Measurements from ENCODE around the gene C1QTNF12.

The C1QTNF12 gene

DNA sequence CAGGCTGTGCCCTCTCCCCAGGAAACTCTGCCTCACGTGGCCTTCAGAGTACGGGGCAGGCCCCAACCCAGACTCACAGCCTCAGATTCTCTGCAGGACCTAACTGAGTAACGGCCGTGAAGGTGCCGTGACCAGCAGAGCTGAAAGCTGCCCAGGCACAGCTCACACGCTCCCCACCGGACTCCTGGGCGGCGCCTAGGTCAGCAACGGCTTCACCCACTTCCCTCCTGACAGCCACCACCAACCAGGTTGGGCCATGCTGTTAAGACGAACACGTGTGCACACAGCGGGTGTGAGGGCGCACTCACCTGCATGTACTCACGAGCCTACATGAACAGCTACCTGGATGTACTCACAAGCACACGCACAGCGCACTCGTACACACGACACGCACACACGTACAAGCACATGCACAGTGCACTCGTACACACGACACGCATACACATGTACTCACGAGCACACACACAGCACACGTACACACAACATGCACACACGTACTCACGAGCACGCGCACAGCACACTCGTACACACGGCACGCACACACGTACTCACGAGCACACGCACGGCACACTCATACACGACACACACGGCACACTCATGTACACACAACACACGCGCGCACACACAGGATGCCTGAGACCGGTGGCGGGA is 23.8 kb downstream of the C1QTNF12 start:
- no peak overlapping the region for H3K9ac ChIP-seq (ENCODE audit: insufficient read length, low read depth)
- H3K4me3 ChIP-seq (ENCODE audit: insufficient read length, low read depth), result no peak overlapping the region
- H3K4me1 ChIP-seq (ENCODE audit: insufficient read depth, insufficient read length), result no peaks in the 10 kb centered on the region
- H3K27me3 ChIP-seq (ENCODE audit: insufficient read depth, insufficient read length), result no peaks in the 10 kb centered on the region
- TF ChIP-seq ZNF274 (IDR thresholded peaks at IDR 0.05; ENCODE audit: low read depth, low read length) (no peak), SUZ12 (IDR thresholded peaks at IDR 0.05; ENCODE audit: extremely low read depth, insufficient read depth, insufficient read length) (no peak), YY1 (IDR thresholded peaks at IDR 0.05; ENCODE audit: insufficient read depth, insufficient read length) (no peak)
- no peaks in the 10 kb centered on the region for H3K9me3 ChIP-seq (ENCODE audit: insufficient read depth, low read length)
- no peak for DNase-seq (ENCODE audit: low read depth, low spot score)
- peaks cover 77% of the 10 kb centered on the region for H3K36me3 ChIP-seq (ENCODE audit: insufficient read depth, insufficient read length, low read length)

DNA sequence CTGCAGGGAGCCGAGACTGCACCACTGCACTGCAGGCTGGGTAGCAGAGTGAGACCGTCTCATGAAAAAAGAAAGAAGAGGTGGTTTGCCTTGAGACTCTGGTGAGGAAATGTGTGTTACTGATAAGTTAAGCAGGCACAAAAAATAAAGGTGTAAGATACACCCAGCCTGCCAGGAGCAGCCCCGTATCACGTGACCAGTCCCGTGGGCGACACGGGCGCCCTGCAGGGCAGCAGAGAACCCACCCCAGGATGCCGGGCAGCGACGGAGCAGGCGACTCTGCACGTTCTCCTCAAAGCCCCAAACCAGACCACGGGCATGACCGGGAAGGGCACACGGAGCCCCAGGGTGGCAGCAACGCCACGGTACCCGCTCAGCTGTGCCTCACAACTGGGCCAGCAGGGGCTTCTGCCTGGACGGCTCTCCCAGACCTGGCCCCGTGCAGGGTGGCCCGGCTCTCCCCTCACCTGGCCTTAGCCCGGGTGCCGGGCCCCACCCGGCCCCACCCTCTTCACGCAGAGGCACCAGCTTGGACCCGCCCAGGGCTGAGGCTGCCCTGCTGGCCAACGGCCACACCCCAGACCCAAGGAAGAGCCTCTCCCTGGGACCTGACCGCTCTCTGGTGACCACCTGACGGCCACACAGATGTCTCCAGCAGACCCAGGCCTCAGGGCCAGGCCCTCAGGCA is 24.5 kb downstream of the C1QTNF12 start:
- no peak for DNase-seq (ENCODE audit: low read depth, low spot score)
- Histone ChIP-seq H3K4me1 (ENCODE audit: insufficient read depth, insufficient read length) (no peaks in the 10 kb centered on the region), H3K4me3 (ENCODE audit: insufficient read length, low read depth) (no peak overlapping the region), H3K27me3 (ENCODE audit: insufficient read depth, insufficient read length) (no peaks in the 10 kb centered on the region), H3K9ac (ENCODE audit: insufficient read length, low read depth) (no peak overlapping the region), H3K9me3 (ENCODE audit: insufficient read depth, low read length) (no peaks in the 10 kb centered on the region), H3K36me3 (ENCODE audit: insufficient read depth, insufficient read length, low read length) (peaks cover 77% of the 10 kb centered on the region)
- TF ChIP-seq YY1 (IDR thresholded peaks at IDR 0.05; ENCODE audit: insufficient read depth, insufficient read length) (no peak), SUZ12 (IDR thresholded peaks at IDR 0.05; ENCODE audit: extremely low read depth, insufficient read depth, insufficient read length) (no peak), ZNF274 (IDR thresholded peaks at IDR 0.05; ENCODE audit: low read depth, low read length) (no peak)

DNA sequence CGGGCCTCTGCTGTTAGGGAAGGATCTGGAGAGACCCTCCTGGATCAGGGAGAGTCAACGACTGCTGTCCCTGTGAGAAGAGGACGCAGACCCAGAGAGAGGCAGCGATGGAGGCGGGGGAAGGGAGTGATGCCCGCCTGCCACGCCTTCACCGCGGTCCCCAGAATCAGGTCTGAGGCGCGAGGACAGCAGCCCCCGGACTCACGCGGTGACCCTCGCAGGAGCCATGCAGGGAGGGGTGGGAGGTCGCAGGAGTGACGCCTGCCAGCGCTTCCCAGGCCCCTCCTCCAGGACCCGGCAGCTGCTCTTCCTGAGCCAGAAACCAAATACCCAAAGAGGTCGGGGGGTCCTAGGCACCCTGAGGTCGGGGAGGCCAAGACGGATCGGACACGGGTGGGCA is 26.3 kb downstream of the C1QTNF12 start:
- Histone ChIP-seq H3K9me3 (ENCODE audit: insufficient read depth, low read length) (no peaks in the 10 kb centered on the region), H3K27me3 (ENCODE audit: insufficient read depth, insufficient read length) (no peaks in the 10 kb centered on the region), H3K36me3 (ENCODE audit: insufficient read depth, insufficient read length, low read length) (peaks cover 71% of the 10 kb centered on the region), H3K9ac (ENCODE audit: insufficient read length, low read depth) (no peak overlapping the region), H3K4me3 (ENCODE audit: insufficient read length, low read depth) (no peak overlapping the region), H3K4me1 (ENCODE audit: insufficient read depth, insufficient read length) (no peaks in the 10 kb centered on the region)
- DNase-seq (ENCODE audit: low read depth, low spot score), result no peak
- TF ChIP-seq SUZ12 (IDR thresholded peaks at IDR 0.05; ENCODE audit: extremely low read depth, insufficient read depth, insufficient read length), result no peak
- TF ChIP-seq YY1 (IDR thresholded peaks at IDR 0.05; ENCODE audit: insufficient read depth, insufficient read length), result no peak
- TF ChIP-seq ZNF274 (IDR thresholded peaks at IDR 0.05; ENCODE audit: low read depth, low read length), result no peak

DNA sequence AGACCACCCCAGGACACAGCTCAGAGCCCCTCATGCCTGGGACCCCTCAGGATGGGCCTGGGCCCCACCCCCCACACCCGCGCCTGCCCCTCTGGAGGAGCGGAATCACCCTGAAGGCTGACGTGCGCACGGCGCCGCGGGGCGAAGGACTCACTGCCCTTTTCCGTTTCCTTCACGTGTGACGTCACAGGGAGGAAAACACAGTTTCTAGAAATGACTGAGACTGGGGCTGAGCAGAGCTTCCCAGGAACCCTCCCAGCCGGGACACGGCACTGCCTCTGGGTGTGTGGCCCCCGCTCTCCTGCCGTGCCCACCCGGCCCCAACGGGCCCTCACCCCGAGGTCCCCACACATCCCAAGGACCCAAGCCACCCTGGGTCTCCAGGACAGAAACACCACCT is 27.2 kb downstream of the C1QTNF12 start:
- no peak overlapping the region for H3K4me3 ChIP-seq (ENCODE audit: insufficient read length, low read depth)
- H3K36me3 ChIP-seq (ENCODE audit: insufficient read depth, insufficient read length, low read length), result peaks cover 68% of the 10 kb centered on the region
- no peaks in the 10 kb centered on the region for H3K4me1 ChIP-seq (ENCODE audit: insufficient read depth, insufficient read length)
- H3K9ac ChIP-seq (ENCODE audit: insufficient read length, low read depth), result no peak overlapping the region
- H3K9me3 ChIP-seq (ENCODE audit: insufficient read depth, low read length), result no peaks in the 10 kb centered on the region
- no peak for DNase-seq (ENCODE audit: low read depth, low spot score)
- TF ChIP-seq SUZ12 (IDR thresholded peaks at IDR 0.05; ENCODE audit: extremely low read depth, insufficient read depth, insufficient read length), result no peak
- TF ChIP-seq ZNF274 (IDR thresholded peaks at IDR 0.05; ENCODE audit: low read depth, low read length), result no peak
- TF ChIP-seq YY1 (IDR thresholded peaks at IDR 0.05; ENCODE audit: insufficient read depth, insufficient read length), result no peak
- no peaks in the 10 kb centered on the region for H3K27me3 ChIP-seq (ENCODE audit: insufficient read depth, insufficient read length)

DNA sequence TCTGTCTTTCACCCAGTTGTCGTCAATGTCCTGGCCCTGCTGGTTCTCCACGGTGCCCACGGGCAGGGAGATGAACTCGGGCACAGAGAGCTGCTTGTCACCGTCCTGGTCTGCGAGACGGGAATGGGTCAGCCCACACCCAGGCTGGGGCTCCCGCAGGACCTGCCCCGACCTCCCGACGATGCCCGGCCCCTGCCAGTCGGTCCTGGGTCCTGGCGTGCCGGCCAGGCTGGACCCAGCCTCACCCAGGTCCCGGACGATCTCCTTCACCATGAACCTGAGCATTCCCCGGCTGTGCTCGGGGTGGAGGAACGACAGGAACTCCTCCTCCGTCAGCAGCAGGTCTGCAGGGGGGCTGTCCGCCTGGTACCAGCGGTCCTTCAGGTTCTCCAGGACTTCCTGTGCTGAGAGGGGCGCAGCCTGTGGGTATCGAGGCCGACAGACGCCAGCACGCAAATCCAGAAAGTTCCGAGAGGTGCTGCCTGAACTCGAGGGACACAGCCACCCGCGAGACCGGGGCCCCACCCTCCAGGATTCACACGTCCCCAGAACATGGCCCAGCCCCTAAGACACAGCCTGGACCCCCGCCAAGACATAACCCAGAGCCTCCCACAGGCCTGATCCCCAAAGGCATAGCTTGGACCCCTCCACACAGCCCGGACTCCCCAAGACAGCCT is 27.9 kb downstream of the C1QTNF12 start:
- no peaks in the 10 kb centered on the region for H3K27me3 ChIP-seq (ENCODE audit: insufficient read depth, insufficient read length)
- no peak for DNase-seq (ENCODE audit: low read depth, low spot score)
- TF ChIP-seq SUZ12 (IDR thresholded peaks at IDR 0.05; ENCODE audit: extremely low read depth, insufficient read depth, insufficient read length) (no peak), ZNF274 (IDR thresholded peaks at IDR 0.05; ENCODE audit: low read depth, low read length) (no peak), YY1 (IDR thresholded peaks at IDR 0.05; ENCODE audit: insufficient read depth, insufficient read length) (no peak)
- no peaks in the 10 kb centered on the region for H3K9me3 ChIP-seq (ENCODE audit: insufficient read depth, low read length)
- peaks cover 64% of the 10 kb centered on the region for H3K36me3 ChIP-seq (ENCODE audit: insufficient read depth, insufficient read length, low read length)
- no peak overlapping the region for H3K9ac ChIP-seq (ENCODE audit: insufficient read length, low read depth)
- H3K4me1 ChIP-seq (ENCODE audit: insufficient read depth, insufficient read length), result no peaks in the 10 kb centered on the region
- H3K4me3 ChIP-seq (ENCODE audit: insufficient read length, low read depth), result no peak overlapping the region

DNA sequence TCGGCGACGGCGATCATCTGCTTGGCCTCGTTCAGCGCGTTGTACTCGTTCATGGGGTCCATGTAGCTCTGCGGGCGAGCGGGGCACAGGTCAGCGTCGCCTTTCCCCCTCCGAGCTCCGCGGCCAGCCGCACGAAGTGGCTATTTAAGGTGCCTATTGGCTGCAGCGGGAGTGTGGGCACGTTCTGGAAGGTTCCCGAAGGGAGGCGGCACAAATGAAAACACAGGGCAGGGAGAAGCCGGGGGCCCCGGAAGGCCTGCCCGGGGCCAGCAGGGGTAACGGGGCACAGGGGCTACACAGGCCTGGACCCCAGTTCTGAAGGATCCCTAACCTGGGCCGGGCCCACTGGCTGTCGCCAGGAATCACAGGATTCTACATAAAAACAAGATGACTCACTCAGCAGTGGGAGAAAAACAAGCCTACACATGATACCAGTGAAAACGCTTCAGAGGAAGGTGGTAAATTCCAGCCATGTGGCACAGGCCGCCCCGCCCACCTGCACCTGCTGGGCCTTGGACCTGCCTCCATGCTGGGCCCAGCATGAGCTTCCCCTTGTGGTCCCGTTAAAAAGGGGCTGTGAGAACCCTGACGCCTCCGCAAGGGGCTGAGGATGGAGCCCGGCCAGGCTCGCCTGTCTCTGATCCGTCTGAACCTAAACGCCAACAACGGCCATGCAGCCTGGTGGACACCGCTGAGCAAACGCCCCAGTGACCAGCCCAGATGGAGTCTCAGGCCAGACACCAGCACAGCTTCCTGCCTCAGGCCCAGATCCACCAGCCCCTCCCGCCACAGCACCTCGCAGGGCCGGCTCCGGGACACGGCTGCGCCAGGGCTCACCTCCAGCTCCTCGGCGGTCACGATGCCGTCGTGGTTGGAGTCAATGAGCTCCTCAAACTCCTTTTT is 28.6 kb downstream of the C1QTNF12 start:
- no peaks in the 10 kb centered on the region for H3K4me1 ChIP-seq (ENCODE audit: insufficient read depth, insufficient read length)
- TF ChIP-seq ZNF274 (IDR thresholded peaks at IDR 0.05; ENCODE audit: low read depth, low read length), result no peak
- TF ChIP-seq YY1 (IDR thresholded peaks at IDR 0.05; ENCODE audit: insufficient read depth, insufficient read length), result no peak
- TF ChIP-seq SUZ12 (IDR thresholded peaks at IDR 0.05; ENCODE audit: extremely low read depth, insufficient read depth, insufficient read length), result no peak
- no peak overlapping the region for H3K4me3 ChIP-seq (ENCODE audit: insufficient read length, low read depth)
- no peak overlapping the region for H3K9ac ChIP-seq (ENCODE audit: insufficient read length, low read depth)
- no peaks in the 10 kb centered on the region for H3K9me3 ChIP-seq (ENCODE audit: insufficient read depth, low read length)
- no peaks in the 10 kb centered on the region for H3K27me3 ChIP-seq (ENCODE audit: insufficient read depth, insufficient read length)
- no peak for DNase-seq (ENCODE audit: low read depth, low spot score)
- H3K36me3 ChIP-seq (ENCODE audit: insufficient read depth, insufficient read length, low read length), result peaks cover 57% of the 10 kb centered on the region
